ENCODE measurements around the gene ZMYND8. TPM values are rescaled to one million over a fixed set of nuclear protein-coding genes. Genes with fewer than 3 reads are reported as not detected.

ZMYND8 gene
- total and polyA plus RNA-seq, 4 donors, result 14.2 to 46.4 (median 30.1) TPM

DNA sequence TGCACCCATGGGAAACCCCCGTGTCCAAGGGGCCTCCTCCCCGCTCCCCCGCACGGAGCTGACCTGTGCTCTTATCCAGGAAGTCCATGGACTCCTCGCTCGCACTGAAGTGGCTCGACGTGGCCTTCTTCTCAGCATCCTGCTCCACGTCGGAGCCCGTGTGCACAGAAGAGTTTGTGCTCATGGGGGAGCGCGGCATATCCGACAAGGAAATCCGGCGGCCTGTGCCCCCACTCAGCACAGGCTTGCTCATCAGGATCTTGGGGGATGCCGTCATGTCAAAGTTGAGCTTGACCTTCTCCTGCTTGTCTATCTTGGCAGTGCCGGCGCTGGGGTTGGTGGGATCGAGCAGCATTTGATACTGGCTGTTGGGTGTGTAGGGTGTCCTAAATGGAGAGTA is 80.2 kb downstream of the ZMYND8 start:
- Histone ChIP-seq H3K36me3 (ENCODE audit: control insufficient read depth in 4 of 4, insufficient read depth in 4 of 4, low read length in 4 of 4) (peaks cover 2 to 39% (median 23%) of the 10 kb centered on the region in 4 donors), H3K27me3 (ENCODE audit: control insufficient read depth in 3 of 3, insufficient read depth in 3 of 3, low read length in 2 of 3) (no peaks in the 10 kb centered on the region), H3K27ac (ENCODE audit: low read depth in 1 of 2, low read length in 1 of 2) (peak overlapping the region in 1 of 2 donors; percentile 3), H3K9ac (ENCODE audit: insufficient read depth in 1 of 2, low read length in 2 of 2) (no peak overlapping the region), H3K9me3 (ENCODE audit: control insufficient read depth in 4 of 4, insufficient read depth in 3 of 4, low read length in 3 of 4) (no peaks in the 10 kb centered on the region), H3K4me3 (no peak overlapping the region), H3K4me1 (ENCODE audit: control insufficient read depth in 5 of 5, insufficient read depth in 5 of 5, low read length in 5 of 5) (peaks cover 2 to 20% (median 10%) of the 10 kb centered on the region in 5 donors)
- TF ChIP-seq CTCF (IDR thresholded peaks at IDR 0.05; ENCODE audit: control extremely low read depth, extremely low read depth), result no peak
- DNase-seq (no peak), ATAC-seq (ENCODE audit: insufficient read depth, low FRiP score) (no peak)
- 96 to 97% methylated on average over 20 of the region's 20 CpGs for WGBS, 2 donors

- no peaks in the 10 kb centered on the region for H3K9me3 ChIP-seq (ENCODE audit: control insufficient read depth in 4 of 4, insufficient read depth in 3 of 4, low read length in 3 of 4)
- no peak for ATAC-seq (ENCODE audit: insufficient read depth, low FRiP score)
- H3K27ac ChIP-seq (ENCODE audit: low read depth in 1 of 2, low read length in 1 of 2), result peak overlapping the region in 1 of 2 donors; percentile 3
- H3K36me3 ChIP-seq (ENCODE audit: control insufficient read depth in 4 of 4, insufficient read depth in 4 of 4, low read length in 4 of 4), result peaks cover under 1 to 38% (median 23%) of the 10 kb centered on the region in 4 donors
- H3K9ac ChIP-seq (ENCODE audit: insufficient read depth in 1 of 2, low read length in 2 of 2), result no peak overlapping the region
- peaks cover 2 to 20% (median 10%) of the 10 kb centered on the region in 5 donors for H3K4me1 ChIP-seq (ENCODE audit: control insufficient read depth in 5 of 5, insufficient read depth in 5 of 5, low read length in 5 of 5)
- TF ChIP-seq CTCF (IDR thresholded peaks at IDR 0.05; ENCODE audit: control extremely low read depth, extremely low read depth), result no peak
- H3K4me3 ChIP-seq, result no peak overlapping the region
- no peak for DNase-seq
- WGBS, 2 donors, result 98% methylated on average over 6 of the region's 6 CpGs
- no peaks in the 10 kb centered on the region for H3K27me3 ChIP-seq (ENCODE audit: control insufficient read depth in 3 of 3, insufficient read depth in 3 of 3, low read length in 2 of 3)
Measured at GRCh38 chr20:47275548-47275947, 81.0 kb downstream of the ZMYND8 start.

DNA sequence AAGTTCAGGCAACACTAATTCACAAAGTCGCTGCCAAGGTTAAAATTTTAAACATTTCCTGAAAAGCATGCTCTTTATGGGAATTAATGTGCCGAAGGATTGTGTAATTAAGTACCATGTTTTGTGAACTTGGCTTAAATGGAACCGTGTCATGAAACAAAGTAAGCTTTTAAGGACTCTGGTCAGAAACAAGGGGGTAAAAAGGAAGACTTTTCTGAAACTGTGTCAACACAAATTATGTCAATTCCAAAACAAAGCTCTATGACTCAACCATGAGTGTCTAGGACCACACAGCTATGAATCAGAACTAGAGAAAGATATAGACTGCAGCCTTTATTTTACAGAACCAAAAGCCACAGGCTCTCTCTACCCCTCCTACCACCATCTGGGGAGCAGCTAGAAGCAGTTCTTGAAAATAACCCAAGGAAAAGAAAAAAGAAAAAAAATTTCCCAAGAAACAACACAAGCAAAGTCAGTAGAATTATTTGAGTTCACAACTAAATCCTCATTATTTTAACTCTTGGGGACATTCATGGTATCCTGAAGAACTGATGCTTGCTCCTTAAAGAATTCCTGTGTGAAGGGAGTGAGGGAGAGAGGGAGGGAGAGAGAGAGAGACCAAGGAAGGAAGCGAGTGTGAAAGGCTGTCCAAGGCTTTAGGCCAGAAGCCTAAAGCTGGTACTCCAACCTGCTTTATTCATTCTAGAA is 81.9 kb downstream of the ZMYND8 start:
- Histone ChIP-seq H3K36me3 (ENCODE audit: control insufficient read depth in 4 of 4, insufficient read depth in 4 of 4, low read length in 4 of 4) (peaks cover 3 to 38% (median 22%) of the 10 kb centered on the region in 4 donors), H3K4me1 (ENCODE audit: control insufficient read depth in 5 of 5, insufficient read depth in 5 of 5, low read length in 5 of 5) (peaks cover 2 to 20% (median 10%) of the 10 kb centered on the region in 5 donors), H3K9ac (ENCODE audit: insufficient read depth in 1 of 2, low read length in 2 of 2) (peak overlapping the region in 1 of 2 donors; percentile 38), H3K9me3 (ENCODE audit: control insufficient read depth in 4 of 4, insufficient read depth in 3 of 4, low read length in 3 of 4) (no peaks in the 10 kb centered on the region), H3K27ac (ENCODE audit: low read depth in 1 of 2, low read length in 1 of 2) (peak overlapping the region; percentile 81 to 98), H3K27me3 (ENCODE audit: control insufficient read depth in 3 of 3, insufficient read depth in 3 of 3, low read length in 2 of 3) (no peaks in the 10 kb centered on the region), H3K4me3 (no peak overlapping the region)
- TF ChIP-seq CTCF (IDR thresholded peaks at IDR 0.05; ENCODE audit: control extremely low read depth, extremely low read depth), result no peak
- ATAC-seq (ENCODE audit: insufficient read depth, low FRiP score), result peak; percentile 68
- peak in 2 of 3 donors; percentile 48 to 52 for DNase-seq
- 40 to 53% methylated on average over 4 of the region's 4 CpGs for WGBS, 2 donors
